ENCODE results near the gene PCSK1N. TPM values are rescaled to one million over a fixed set of nuclear protein-coding genes. Genes with fewer than 3 reads are reported as not detected.

Gene PCSK1N
- total RNA-seq, 1 donor, result not detected

DNA sequence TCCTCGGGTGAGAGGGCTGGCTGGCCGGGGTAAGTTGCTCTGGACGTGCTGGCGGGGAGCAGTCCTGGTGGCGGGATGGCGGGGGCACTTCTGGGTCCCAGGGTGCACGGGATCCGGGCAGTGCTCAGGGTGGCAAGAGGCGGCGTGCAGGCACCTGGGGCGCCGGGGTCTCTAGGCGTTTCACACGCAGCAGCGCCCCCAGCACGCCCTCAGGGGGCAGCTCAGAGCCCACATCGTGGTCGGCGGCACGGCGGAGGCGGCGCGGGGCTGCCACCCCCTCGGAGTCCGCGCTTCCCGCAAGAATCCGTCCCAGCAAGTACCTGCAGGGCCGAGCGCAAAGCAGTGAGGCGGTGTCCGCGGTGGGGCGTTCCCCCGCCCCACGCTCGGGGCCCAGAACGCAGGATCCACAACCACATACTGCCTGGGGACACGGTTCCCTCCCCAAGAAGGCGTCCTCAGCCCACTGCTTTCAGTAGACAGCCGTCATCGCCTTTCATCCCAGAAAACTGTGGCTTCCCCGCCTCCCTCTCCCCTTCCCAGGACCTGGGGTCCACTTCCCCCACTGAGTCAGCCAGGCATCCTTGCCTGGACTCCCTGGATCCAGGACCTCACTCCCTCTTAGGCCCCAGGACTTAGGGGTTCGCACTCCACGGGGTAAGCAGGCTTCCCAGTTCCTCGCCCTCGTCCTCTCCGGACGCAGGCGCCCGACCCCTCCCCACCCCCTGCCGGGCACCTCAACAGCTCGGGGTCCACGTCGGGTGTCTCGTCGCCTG lies 4.1 kb downstream of the PCSK1N start:
- no peak overlapping the region for H3K4me3 ChIP-seq (ENCODE audit: low read depth, low read length)
- no peak for DNase-seq (ENCODE audit: low read depth)
- no peak for TF ChIP-seq CTCF (IDR thresholded peaks at IDR 0.05; ENCODE audit: insufficient read depth, low read depth, low read length)

- H3K4me3 ChIP-seq (ENCODE audit: low read depth, low read length), result no peak overlapping the region
- no peak for TF ChIP-seq CTCF (IDR thresholded peaks at IDR 0.05; ENCODE audit: insufficient read depth, low read depth, low read length)
- no peak for DNase-seq (ENCODE audit: low read depth)
Observed at GRCh38 chrX:48829016-48829735, 6.2 kb downstream of the PCSK1N start.

DNA sequence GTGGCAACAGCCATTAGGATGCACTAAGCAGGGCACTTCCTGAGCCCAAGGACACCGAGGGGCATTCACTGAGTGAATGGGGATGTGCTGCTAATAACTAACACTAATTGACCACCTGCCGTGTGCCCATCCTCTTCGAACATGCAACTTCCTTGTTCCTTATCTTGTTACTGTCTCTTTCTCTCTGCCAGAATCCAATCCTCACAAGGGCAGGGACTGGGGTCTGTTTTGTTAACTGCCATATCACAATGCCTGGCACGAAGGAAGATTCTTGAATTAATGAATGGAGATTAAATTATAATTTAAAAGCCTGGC lies 7.8 kb downstream of the PCSK1N start:
- no peak for TF ChIP-seq CTCF (IDR thresholded peaks at IDR 0.05; ENCODE audit: insufficient read depth, low read depth, low read length)
- no peak overlapping the region for H3K4me3 ChIP-seq (ENCODE audit: low read depth, low read length)
- DNase-seq (ENCODE audit: low read depth), result no peak

GRCh38 chrX:48826876-48827653 lies 8.3 kb downstream of the PCSK1N start:
- no peak for DNase-seq (ENCODE audit: low read depth)
- H3K4me3 ChIP-seq (ENCODE audit: low read depth, low read length), result no peak overlapping the region

GRCh38 chrX:48826135-48826875 lies 9.1 kb downstream of the PCSK1N start, which contains the start of gene ERAS:
Gene ERAS, plus strand, starts transcription at chrX:48826513. Its CDS starts 2,611 bp downstream, at chrX:48829124.
- no peak for TF ChIP-seq CTCF (IDR thresholded peaks at IDR 0.05; ENCODE audit: insufficient read depth, low read depth, low read length)
- no peak within 1 kb of the TSS for H3K4me3 ChIP-seq (ENCODE audit: low read depth, low read length)
- no peak for DNase-seq (ENCODE audit: low read depth)

More at GRCh38 chrX:48826876-48827653, 8.3 kb downstream of the PCSK1N start:
- TF ChIP-seq CTCF (IDR thresholded peaks at IDR 0.05; ENCODE audit: insufficient read depth, low read depth, low read length), result no peak

DNA sequence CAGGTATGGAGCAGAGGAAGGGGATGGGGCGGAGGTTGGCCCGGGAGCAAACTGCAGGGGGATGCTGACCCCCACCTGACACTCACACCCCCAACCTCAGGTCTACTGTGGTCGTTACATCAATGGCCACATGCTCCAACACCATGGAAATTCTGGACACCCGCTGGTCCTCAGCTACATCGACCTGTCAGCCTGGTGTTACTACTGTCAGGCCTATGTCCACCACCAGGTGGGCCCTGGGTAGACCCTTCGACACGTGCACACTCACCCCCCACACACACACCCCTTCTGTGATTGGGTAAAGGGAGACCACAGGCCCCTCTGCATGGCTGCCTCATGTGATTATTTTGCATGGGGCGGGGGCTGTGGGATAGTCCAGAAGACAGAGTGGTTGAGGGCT lies 11.3 kb downstream of the PCSK1N start:
- no peak for DNase-seq (ENCODE audit: low read depth)
- no peak overlapping the region for H3K4me3 ChIP-seq (ENCODE audit: low read depth, low read length)
- no peak for TF ChIP-seq CTCF (IDR thresholded peaks at IDR 0.05; ENCODE audit: insufficient read depth, low read depth, low read length)
